GM19328 (cell line): ENCODE data around the gene NANOS3.
"Not testable (repeated sequence)": the region's sequence is repeated elsewhere in the genome, so short reads cannot be mapped to it uniquely, and the experiment has no call there.

Source experiments
- ATAC-seq: cut with Tn5 transposase; IDR thresholded peaks from one replicate; pipeline ENCODE4 v1.9.1; 2021; ENCODE audit warnings: mild to moderate bottlenecking, moderate library complexity; ENCODE audit not compliant: unreplicated experiment

The NANOS3 gene

GRCh38 chr19:13843104-13843921 lies 33.6 kb upstream of the NANOS3 start:
- no peak for ATAC-seq

- no peak for ATAC-seq
Measured at GRCh38 chr19:13844130-13844631, 32.8 kb upstream of the NANOS3 start.

GRCh38 chr19:13846557-13847406 lies 30.2 kb upstream of the NANOS3 start:
- peak; percentile 59 for ATAC-seq

- no peak for ATAC-seq
Measured at GRCh38 chr19:13847407-13848339, 29.3 kb upstream of the NANOS3 start.

- no peak for ATAC-seq
Measured at GRCh38 chr19:13848340-13848677, 28.6 kb upstream of the NANOS3 start.

- ATAC-seq = no peak
Measured at GRCh38 chr19:13848798-13849676, 27.9 kb upstream of the NANOS3 start.

GRCh38 chr19:13849991-13850909 lies 26.7 kb upstream of the NANOS3 start:
- ATAC-seq = no peak

- no peak for ATAC-seq
Measured at GRCh38 chr19:13850910-13851733, 25.8 kb upstream of the NANOS3 start.

- ATAC-seq = not testable (repeated sequence)
Measured at GRCh38 chr19:13851734-13852114, 25.2 kb upstream of the NANOS3 start.

- not testable (repeated sequence) for ATAC-seq
Measured at GRCh38 chr19:13852171-13852707, 24.7 kb upstream of the NANOS3 start.

GRCh38 chr19:13856497-13856896 lies 20.4 kb upstream of the NANOS3 start:
- no peak for ATAC-seq

GRCh38 chr19:13859361-13859880 lies 17.5 kb upstream of the NANOS3 start:
- ATAC-seq = no peak

GRCh38 chr19:13860679-13861391 lies 16.1 kb upstream of the NANOS3 start:
- no peak for ATAC-seq

- no peak for ATAC-seq
Measured at GRCh38 chr19:13861392-13861713, 15.6 kb upstream of the NANOS3 start.

GRCh38 chr19:13861714-13862531 lies 15.0 kb upstream of the NANOS3 start:
- peak; percentile 65 for ATAC-seq

- no peak for ATAC-seq
Measured at GRCh38 chr19:13864046-13864666, 12.8 kb upstream of the NANOS3 start.
